Cerebellar nuclear complex (tissue), 1 donor: ENCODE measurements around the gene C12orf42.
"Not testable (repeated sequence)": the region's sequence is repeated elsewhere in the genome, so short reads cannot be mapped to it uniquely, and the experiment has no call there.

Source experiments
- DNase-seq, 2 experiments: peaks; one replicate each; lab custom pipeline; 2025; lab: John Stamatoyannopoulos, UW

C12orf42 gene

GRCh38 chr12:103424849-103425586, 70.8 kb downstream of the C12orf42 start:
- not testable (repeated sequence) for DNase-seq

- DNase-seq = no peak
Observed at GRCh38 chr12:103423516-103423910, 72.3 kb downstream of the C12orf42 start.

- DNase-seq = no peak
Observed at GRCh38 chr12:103422746-103423515, 72.8 kb downstream of the C12orf42 start.

GRCh38 chr12:103422328-103422727, 73.4 kb downstream of the C12orf42 start:
- DNase-seq = no peak

GRCh38 chr12:103421402-103421801, 74.4 kb downstream of the C12orf42 start:
- DNase-seq = no peak

- no peak for DNase-seq
Observed at GRCh38 chr12:103415681-103416080, 80.1 kb downstream of the C12orf42 start.

- DNase-seq = no peak
Observed at GRCh38 chr12:103401421-103401820, 94.3 kb downstream of the C12orf42 start.

- no peak for DNase-seq
Observed at GRCh38 chr12:103399986-103400385, 95.8 kb downstream of the C12orf42 start.

GRCh38 chr12:103397536-103397935, 98.2 kb downstream of the C12orf42 start:
- DNase-seq = no peak

- no peak for DNase-seq
Observed at GRCh38 chr12:103392722-103393121, 103.0 kb downstream of the C12orf42 start.

GRCh38 chr12:103391103-103391502, 104.7 kb downstream of the C12orf42 start:
- DNase-seq = no peak

GRCh38 chr12:103387385-103387784, 108.4 kb downstream of the C12orf42 start:
- DNase-seq = no peak

GRCh38 chr12:103386451-103386850, 109.3 kb downstream of the C12orf42 start:
- no peak for DNase-seq

GRCh38 chr12:103382736-103383346, 112.9 kb downstream of the C12orf42 start:
- no peak for DNase-seq

GRCh38 chr12:103382119-103382518, 113.6 kb downstream of the C12orf42 start:
- DNase-seq = no peak

GRCh38 chr12:103379670-103380069, 116.1 kb downstream of the C12orf42 start:
- DNase-seq = no peak

GRCh38 chr12:103373088-103373523, 122.7 kb downstream of the C12orf42 start:
- DNase-seq = no peak

- DNase-seq = no peak
Observed at GRCh38 chr12:103369929-103370328, 125.8 kb downstream of the C12orf42 start.

GRCh38 chr12:103368167-103368566, 127.6 kb downstream of the C12orf42 start:
- DNase-seq = no peak

- no peak for DNase-seq
Observed at GRCh38 chr12:103354403-103354802, 141.4 kb downstream of the C12orf42 start.

GRCh38 chr12:103353913-103354312, 141.9 kb downstream of the C12orf42 start:
- DNase-seq = no peak

- DNase-seq = no peak
Observed at GRCh38 chr12:103350116-103350515, 145.7 kb downstream of the C12orf42 start.

GRCh38 chr12:103348935-103349334, 146.8 kb downstream of the C12orf42 start:
- DNase-seq = no peak
